PC-9 (cell line): ENCODE measurements around the gene KTI12.
"Not testable (repeated sequence)": the region's sequence is repeated elsewhere in the genome, so short reads cannot be mapped to it uniquely, and the experiment has no call there.

ENCODE experiments used
- CTCF ChIP-seq: fragments of 200-600 bp; sonication (generic); conservative IDR thresholded peaks from 2 replicates; pipeline ENCODE4 v1.6.1; 2017; ENCODE audit warnings: mixed run types, antibody characterized with exemption, mild to moderate bottlenecking, moderate library complexity
- EZH2 ChIP-seq: fragments of 200-600 bp; sonication (generic); IDR thresholded peaks from 2 replicates; pipeline ENCODE4 v1.8.0; 2017; ENCODE audit warnings: antibody characterized with exemption, low read depth

DNA sequence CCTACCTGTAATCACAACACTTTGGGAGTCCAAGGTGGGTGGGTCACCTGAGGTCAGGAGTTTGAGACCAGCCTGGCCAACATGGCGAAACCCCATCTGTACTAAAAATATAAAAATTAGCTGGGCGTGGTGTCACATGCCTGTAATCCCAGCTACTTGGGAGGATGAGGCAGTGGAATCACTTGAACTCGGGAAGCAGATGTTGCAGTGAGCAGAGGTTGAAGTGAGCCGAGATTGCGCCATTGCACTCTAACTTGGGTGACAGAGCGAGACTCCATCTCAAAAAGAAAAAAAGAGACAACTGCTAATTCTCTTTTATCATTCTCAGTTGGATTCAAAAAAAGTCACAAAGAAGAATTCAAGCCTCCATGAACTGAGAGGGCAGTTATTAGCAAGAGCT, 43.7 kb upstream of the KTI12 start:
- TF ChIP-seq CTCF, EZH2: not testable (repeated sequence)
